Stimulated activated CD4-positive, alpha-beta T cell treated with anti-CD3 and anti-CD28 coated beads, TNF-alpha, amount 100 ng/mL, for 48 hours (primary cell): ENCODE results near the gene GALNT16.
"Not testable (repeated sequence)": the region's sequence is repeated elsewhere in the genome, so short reads cannot be mapped to it uniquely, and the experiment has no call there.

Experiments used
- DNase-seq, 3 donors: peaks; one replicate each; pipeline ENCODE4 v3.0.0-alpha.2; 2020; ENCODE audit warnings: low read depth in 3 of 3

GALNT16 gene

DNA sequence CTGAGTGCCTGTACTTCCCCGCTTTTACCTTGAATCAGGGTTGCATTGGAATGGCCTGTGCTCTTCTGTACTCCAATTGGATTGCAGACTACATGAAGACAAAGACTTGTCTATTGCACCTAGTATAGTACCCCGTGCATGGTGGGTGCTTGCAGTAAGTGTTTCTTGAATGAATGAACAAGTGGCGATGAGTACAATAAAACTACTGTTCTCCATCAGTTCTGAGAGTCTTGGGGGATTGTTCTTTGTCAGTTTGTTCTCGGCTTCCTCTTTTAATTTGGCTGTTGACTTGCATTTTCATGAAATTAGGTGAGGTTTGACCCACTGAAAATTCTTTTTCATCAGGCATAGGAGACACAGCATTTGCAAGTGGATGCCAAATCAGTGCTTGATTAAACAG lies 104.0 kb downstream of the GALNT16 start:
- no peak for DNase-seq

DNA sequence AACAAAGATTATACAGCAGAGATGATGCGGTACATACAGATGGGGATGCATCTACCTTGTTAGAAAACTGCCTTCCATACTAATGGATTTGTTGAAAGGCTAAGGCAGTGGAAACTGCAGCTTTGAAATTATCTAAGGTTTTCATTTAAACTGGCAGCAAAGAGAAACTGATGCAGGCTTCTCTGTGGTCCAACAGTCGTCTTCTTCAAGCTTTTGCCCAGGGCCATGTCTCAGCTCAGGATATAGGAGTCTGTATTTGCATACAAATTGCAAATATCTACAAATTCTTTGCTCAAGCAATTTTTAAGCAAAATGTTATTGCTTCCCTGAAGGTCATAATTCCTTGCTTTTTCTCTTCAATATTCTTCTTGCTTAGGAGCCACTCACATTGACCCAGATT lies 104.4 kb downstream of the GALNT16 start:
- DNase-seq = no peak

DNA sequence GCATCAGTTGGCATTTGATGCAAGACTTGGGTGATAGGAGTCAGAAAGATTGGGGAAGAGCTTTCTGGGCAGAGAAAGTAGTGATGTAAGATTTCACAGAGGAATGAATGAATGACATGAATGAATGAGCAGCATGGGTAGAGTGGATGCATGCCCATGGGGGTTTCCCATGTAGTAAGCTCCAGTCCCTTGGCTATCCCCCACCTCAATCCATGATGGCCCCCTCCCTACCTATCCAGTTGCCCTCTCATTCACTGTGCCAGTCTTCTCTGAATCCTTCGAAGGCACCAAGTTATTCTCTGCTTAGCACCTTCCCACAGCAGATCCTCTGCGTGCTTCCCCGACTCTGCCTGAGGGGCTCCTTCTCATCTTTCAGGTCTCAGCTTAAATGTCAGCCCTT lies 106.1 kb downstream of the GALNT16 start:
- no peak for DNase-seq

DNA sequence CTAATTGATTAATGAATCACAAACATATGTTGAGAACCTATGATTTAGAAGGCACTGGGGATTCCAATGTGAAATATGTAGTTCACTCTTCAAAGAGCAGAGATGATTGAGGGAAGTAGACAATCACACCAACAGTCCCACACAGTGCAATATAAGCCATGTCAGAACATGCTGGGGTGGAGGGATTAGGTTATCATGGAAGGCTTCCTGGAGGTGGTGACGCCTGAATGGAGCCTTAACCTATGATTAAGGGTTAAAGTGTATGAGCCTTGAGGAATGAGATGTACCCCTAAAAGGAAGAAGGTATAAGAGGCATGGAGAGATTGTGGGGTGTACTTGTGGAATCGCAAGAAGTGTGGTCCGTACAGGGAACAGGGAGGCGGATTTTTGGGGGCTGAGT lies 106.8 kb downstream of the GALNT16 start:
- no peak for DNase-seq

DNA sequence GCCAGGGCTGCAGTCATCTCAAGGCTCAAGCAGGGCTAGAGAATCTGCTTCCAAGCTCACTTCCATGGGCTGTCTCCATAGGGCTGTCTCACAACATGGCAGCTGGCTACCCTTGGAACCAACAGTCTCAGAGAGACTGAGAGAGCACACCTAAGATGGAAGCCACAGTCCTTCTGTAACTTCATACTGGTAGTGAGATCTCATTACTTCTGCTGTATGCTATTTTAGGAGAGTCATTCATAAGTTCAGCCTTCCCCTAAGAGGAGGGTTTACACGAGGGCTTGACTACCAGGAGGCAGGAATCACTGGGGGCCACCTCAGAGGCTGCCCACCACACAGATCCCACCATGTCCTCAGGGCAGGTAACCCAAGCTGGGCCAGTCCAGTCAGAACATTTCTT lies 108.4 kb downstream of the GALNT16 start:
- DNase-seq = no peak

DNA sequence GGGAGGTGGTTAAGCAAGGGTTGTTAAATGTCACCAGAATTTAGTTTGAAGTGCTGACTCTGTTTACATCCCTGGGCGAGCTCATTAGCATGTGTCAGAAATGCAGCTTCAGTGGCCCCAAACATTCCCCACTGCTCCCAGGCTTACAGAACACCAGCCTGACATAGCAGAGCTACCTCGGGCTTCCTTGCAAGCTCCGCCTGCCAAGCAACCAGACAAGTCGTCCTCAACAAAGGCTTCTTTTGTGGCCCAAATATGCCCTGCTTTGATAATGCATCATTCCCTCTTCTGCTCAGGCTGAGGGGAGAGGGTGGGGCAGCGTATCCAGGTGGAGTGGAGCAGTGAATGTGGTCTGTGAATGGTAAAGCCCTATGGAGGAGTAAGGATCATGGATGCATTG lies 110.1 kb downstream of the GALNT16 start:
- DNase-seq = no peak

DNA sequence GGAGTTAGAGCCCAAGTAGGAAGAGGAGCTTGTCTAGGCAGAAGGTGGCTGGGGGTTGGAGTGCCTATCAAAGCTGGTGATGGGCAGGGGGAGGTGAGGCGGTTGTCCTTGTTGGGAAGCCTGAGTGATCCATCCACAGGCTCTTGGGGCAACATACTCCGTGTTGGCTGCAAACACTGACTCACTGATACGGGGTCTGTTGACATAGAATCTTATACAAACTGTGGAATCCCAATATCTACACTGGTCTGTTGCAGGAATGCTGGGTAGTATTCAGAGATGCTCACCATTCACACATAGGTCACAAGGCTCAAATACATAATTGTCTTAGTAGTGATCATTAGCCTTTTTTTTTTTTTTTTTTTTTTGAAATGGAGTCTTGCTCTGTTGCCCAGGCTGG lies 112.2 kb downstream of the GALNT16 start:
- DNase-seq = no peak

DNA sequence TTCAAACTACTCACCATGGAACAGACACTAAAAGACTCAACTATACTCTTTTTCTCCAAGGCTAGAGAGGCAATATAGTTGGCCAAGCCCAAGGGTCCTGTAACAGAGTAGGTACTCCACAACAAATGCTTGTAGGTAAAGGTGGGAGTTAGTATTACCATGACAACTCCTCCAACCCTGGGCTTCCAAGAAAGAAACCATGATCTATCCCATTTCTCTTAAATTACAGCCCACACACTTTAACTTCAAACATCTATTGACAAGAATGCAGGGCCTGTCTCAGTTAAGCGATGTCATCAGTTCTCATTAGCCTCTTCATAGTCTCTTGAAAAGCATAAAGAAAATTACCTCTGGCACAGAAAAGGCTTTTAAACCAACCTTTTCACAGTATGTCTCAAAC lies 113.1 kb downstream of the GALNT16 start:
- no peak for DNase-seq

DNA sequence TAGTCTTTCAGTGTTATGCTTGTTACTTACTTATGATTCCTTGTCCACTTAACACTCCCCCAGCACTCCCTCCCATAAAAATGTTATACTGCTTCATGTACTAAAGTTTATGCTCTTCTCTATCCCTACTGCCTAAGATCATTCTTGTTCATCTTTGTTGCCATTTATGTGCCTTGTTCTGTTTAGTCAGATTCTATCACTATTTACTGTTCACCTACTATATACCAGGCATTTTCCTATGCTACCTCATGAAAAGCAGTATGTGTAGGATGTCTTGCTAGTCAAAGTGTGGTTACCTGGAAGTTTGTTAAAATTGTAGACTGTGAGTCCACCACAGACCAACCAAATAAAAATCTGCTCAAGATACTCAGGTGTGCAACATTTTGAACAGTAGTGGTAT lies 114.3 kb downstream of the GALNT16 start:
- no peak for DNase-seq

DNA sequence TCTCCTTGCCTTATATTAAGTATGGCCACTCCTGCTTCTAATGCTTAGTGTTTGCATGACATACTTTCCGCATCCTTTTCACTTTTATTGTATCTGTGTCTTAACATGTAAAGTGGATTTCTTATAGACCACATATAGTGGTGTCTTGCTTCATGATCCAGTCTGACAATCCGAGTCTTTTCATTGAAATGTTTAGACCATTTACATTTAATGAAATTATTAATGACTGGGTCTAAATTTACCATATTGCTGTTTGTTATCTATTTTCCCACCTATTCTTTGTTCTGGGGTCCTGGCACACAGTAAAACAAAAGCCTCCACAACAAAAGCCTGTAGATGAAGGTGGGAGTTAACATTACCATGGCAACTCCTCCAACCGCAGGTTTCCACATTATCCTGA lies 115.2 kb downstream of the GALNT16 start:
- DNase-seq = no peak

DNA sequence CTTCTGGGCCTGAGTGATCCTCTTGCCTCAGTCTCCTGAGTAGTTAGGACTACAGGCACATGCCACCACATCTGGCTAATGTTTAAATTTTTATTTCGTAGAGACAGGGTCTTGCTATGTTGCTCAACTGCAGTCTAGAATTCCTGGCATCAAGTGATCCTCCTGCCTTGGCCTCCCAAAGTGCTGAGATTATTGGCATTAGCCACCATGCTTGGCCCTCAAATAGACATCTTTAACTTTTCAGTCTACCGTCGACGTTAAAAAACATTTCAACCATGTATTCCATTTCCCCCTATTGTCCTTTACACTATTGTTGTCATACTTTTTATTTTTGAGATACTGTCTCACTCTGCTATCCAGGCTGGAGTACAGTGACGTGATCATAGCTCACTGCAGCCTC lies 115.8 kb downstream of the GALNT16 start:
- no peak for DNase-seq

DNA sequence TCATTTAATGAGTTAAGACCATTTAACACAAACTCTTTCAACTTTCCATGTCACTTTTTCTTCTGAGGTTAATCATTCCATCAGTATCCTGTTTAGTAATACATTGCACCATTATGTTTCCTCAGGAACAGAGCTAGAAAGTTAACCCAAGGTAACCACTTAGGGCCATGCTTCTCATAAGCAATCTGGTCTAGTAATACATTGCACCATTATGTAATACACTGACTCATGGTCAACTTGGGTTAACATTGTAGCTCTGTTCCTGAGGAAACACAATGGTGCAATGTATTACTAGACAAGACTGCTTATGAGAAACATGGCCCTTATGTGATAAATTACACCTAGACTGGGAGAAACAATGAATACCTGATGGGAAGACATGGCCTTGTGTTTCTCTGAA lies 116.5 kb downstream of the GALNT16 start:
- DNase-seq = no peak

DNA sequence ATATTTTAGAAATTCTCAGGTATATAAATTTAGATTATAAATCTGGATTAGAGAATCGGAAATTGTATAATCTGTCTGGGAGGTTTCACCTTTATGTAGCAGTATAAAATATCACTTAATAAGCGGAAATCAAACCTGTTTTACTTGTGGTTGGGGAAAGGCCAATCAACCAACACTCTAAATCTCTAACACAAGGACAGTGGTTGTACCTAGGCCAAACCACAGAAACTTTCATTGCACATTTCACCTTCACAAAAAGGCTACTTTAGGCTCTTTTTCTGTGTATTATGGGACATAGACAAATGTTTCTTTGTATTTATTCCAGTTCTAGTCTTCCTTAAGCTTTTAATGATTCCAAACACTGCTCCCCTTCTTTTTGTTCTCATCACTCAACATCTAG lies 118.3 kb downstream of the GALNT16 start:
- DNase-seq = no peak

DNA sequence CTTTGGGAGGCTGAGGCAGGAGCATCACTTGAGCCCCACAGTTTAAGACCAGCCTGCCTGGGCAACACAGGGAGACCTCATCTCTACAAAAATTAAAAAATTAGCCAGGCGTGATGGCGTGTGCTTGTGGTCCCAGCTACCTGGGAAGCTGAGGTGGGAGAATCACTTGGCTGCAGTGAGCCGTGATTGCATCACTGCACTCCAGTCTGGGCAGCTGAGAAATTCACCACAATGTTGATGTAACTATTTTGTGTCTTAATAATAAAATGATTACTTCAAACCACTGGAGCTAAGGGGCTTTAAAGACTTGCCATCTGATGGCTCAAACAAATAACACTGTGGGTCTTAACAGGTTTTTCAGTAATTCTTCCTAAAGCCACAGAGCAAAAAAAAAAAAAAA lies 127.4 kb downstream of the GALNT16 start:
- no peak for DNase-seq

DNA sequence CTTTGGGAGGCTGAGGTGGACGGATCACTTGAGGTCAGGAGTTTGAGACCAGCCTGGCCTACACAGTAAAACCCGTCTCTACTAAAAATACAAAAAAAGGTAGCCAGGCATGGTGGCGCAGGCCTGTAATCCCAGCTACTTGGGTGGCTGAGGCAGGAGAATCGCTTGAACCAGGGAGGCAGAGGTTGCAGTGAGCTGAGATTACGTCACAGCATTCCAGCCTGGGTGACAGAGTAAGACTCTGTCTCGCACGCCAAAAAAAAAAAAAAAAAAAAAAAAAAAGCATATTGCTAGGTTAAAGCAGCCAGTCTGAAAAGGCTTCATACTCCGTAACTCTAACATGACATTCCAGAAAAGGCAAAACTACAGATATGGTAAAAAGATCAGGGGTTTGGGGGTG lies 131.4 kb downstream of the GALNT16 start:
- not testable (repeated sequence) for DNase-seq

DNA sequence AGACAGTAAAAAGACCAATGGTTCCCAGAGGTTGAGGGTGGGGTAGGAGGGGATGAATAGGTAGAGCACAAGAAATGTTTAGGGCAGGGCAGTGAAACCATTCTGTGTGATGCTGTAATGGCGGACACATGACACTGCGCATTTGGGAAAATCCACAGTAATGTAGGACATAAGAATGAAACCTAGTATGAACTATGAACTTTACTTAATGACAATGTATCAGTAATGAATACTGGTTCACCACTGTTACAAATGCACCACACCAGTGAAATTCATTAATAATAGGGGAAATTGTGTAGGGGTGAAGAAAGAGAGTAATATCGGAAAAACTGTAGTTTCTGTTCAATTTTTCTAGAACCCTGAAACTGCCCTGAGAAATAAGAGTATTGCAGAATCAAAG lies 132.5 kb downstream of the GALNT16 start:
- no peak for DNase-seq

DNA sequence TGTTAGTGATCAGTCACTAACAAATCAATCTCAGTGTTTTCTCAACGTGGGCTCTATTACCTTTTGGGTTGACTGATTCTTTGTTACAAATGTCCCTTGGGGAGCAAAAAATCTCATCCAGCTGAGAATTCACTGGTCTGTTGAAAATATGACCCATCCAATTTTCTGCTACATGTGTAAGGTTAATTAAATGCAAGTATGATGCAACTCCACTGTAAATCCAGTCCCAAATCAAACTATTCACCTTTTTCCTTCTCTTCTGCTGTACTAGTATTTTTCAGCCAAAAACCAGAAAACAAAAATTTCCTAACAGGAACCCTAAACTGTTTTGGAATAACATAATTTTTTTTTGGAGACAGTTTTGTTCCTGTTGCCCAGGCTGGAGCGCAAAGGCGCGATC lies 136.0 kb downstream of the GALNT16 start:
- DNase-seq = no peak

DNA sequence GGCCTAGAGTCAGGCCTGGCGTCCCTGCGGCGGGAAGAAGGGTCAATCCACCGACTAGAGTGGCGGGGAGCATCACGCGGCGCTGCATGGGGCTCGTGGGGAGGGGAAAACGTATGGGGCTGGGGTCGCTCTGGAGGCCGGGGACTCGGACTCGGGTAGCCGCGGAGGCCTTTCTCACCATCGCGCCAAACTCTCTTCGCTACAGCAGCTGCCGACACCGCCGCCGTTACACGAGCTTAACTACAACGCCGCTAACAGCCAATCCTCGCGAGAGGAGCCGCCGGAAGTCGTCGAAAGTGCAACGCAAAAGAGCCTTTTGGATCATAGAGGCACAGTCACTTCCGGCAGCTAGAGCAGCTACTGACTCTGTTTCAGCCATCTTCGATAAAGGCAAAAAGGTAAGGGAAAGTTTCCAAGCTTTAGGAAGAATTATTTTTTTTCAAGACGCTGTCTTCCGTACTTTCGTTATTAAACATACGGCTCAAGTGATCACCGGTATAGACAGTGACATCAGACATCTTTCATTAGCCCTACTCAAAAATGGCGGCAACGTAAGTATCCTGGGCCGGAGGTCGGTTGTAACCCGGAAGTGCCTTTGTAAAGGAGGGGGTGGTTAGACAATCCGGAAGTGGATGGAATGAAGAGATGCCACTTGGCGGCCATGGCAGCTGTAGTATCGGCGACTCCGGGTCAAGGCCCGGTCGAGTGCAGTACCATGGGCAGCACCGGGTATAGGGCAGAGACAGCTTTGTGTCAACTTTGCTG lies 138.3 kb downstream of the GALNT16 start, which contains the start of the genes ERH and SLC39A9:
TSS of gene ERH (minus strand) at position 247 of the 765 bp plus-strand sequence. CDS start at position 181, 66 bp downstream.
TSS of gene SLC39A9 (plus strand) at position 640 of the 765 bp plus-strand sequence. CDS start 678 bp downstream, outside the sequence.
- DNase-seq = peak; percentile 82 to 91 (median 90)

DNA sequence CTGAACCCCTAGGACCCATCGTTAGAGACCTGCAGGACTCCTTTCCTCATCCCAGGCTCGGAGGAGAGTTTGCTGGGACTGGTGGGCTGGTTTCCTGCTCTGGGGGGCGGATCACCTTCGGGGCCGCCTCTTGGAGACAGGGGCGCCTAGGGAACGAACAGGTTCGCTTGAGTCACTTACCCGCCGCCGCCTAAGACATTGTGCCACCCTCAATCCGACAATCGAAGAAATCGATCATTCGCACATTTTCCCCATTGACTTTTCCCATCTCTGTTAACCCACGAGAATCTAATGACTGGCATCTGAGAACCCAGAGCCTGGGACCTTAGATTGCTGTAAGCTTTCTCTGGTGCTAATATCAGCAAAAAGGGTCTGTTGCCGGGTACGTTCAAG lies 138.9 kb downstream of the GALNT16 start:
- no peak for DNase-seq

DNA sequence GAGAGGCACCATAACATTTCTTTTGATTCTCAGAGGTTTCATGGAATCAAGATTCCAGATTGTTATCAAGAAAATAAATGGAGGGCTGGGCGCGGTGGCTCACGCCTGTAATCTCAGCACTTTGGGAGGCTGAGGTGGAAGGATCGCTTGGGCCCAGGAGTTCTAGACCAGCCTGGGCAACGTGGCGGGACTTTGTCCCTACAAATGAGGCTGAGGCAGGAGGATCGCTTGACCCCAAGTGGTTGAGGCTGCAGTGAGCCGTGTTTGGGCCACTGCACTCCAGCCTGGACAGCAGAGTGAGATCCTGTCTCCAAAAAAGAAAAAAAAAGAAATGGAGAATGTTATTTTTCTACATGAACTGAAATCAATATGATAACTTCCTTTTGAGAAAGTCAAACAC lies 139.8 kb downstream of the GALNT16 start:
- DNase-seq = no peak

DNA sequence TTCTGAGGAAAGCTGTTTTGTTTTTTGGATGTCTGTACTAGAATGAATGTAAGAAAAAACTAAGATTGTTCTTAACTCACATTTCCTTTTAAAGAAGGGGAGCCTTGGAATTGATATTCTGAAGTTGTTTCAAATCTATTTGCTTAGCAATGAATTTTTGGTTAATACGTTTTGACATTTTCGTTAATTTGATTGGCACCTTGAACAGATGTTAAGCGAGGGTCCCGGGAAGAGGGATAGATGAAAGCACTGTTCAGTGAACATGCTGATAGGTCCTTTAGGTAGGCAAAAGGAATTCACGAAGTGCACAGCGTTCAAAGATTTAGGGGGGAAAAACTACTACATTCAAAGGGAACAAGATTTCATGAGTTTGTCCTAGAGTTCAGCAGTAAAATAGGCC lies 140.2 kb downstream of the GALNT16 start:
- no peak for DNase-seq

DNA sequence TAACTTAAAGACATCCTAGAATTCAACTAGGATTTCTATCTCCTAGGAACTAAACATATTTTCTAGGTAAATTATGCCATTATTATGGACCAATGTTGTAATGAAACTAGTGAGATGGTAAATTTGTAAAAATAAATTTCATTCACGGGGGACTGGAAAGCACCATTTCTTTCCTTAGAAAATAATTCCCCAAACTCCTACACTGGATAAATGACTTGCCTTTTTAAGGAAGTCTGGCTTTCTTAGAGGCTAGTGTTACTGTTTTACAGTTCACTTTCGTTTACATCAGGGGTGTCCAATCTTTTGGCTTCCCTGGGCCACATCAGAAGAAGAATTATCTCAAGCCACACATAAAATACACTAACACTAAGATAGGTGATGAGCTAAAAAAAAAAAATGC lies 141.9 kb downstream of the GALNT16 start:
- DNase-seq = no peak

DNA sequence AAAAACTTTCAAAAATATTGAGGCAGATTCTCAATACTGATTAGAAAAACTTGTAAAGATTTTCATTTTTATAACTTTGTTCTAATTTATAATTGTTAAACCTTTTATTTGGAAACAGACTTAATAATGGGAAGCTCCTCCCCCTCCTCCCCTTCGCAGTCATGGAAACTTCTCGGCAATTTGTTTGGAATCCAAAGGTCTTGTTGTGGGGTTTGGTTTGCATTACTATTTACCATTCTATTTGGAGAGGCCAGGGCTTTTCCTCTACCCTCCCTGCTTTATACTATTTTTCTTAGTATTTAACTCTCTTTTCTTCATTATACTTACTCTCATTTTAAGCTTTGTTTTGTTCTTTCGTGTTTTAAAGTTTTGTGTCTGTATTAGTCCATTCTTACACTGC lies 144.5 kb downstream of the GALNT16 start:
- DNase-seq = no peak

DNA sequence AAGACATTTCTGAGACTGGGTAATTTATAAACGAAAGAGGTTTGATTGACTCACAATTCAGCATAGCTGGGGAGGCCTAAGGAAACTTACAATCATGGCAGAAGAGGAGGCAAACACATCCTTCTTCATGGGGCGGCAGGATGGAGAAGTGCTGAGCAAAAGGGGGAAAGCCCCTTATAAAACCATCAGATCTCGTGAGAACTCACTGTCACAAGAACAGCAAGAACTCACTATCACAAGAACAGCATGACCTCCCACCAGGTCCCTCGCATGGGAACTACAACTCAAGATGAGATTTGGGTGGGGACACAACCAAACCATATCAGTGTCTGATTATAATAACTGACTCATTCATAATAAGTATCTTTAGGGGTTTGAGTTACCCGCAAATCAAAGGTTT lies 144.9 kb downstream of the GALNT16 start:
- DNase-seq = no peak
